HepG2 (cell line): Measurements from ENCODE around the gene SLX4. TPM values are rescaled to one million over a fixed set of nuclear protein-coding genes. Genes with fewer than 3 reads are reported as not detected.

Experiments used
- AGO2 ChIP-seq: fragments of 200-400 bp; formaldehyde crosslinking; optimal IDR thresholded peaks from 2 replicates; pipeline ENCODE3; 2017; ENCODE audit warnings: mild to moderate bottlenecking, low read depth, low read length, moderate library complexity
- KLF13 ChIP-seq: sonication (generic); formaldehyde crosslinking; IDR thresholded peaks from 2 replicates; pipeline ENCODE4 v1.4.0; 2020; ENCODE audit warnings: mild to moderate bottlenecking, missing genetic modification reagents
- MYC ChIP-seq: sonication (generic); formaldehyde crosslinking; IDR thresholded peaks from 2 replicates; pipeline ENCODE4 v1.9.0; 2021; ENCODE audit warnings: missing genetic modification reagents, borderline replicate concordance
- NCOR1 ChIP-seq: fragments of 200-600 bp; sonication (generic); IDR thresholded peaks from 2 replicates; pipeline ENCODE4 v1.7.0; 2017; ENCODE audit warnings: antibody characterized with exemption, low read length, borderline replicate concordance
- PAX8 ChIP-seq: sonication (generic); formaldehyde crosslinking; IDR thresholded peaks from 2 replicates; pipeline ENCODE4 v1.8.0; 2022; ENCODE audit warnings: mild to moderate bottlenecking, missing genetic modification reagents, borderline replicate concordance
- POLR2A ChIP-seq, 2 experiments: IDR thresholded peaks; 2 replicates each; pipeline ENCODE4 v1.6.1; 2011; ENCODE audit warnings: low read depth in 2 of 2, low read length in 2 of 2, mild to moderate bottlenecking in 1 of 2, moderate library complexity in 1 of 2; ENCODE audit not compliant: insufficient read depth in 1 of 2
- PPARG ChIP-seq: conservative IDR thresholded peaks from 2 replicates; pipeline ENCODE4 v1.6.1; 2016; ENCODE audit warnings: missing biosample characterization, missing genetic modification reagents
- RBM22 ChIP-seq: fragments of 200-400 bp; formaldehyde crosslinking; optimal IDR thresholded peaks from 2 replicates; pipeline ENCODE3; 2017; ENCODE audit warnings: mild to moderate bottlenecking, low read length, moderate library complexity
- SIN3A ChIP-seq: IDR thresholded peaks from 2 replicates; pipeline ENCODE4 v1.6.1; 2011; ENCODE audit warnings: low read depth, mild to moderate bottlenecking, control low read depth, low read length, borderline replicate concordance
- SIX1 ChIP-seq: sonication (generic); formaldehyde crosslinking; IDR thresholded peaks from 2 replicates; pipeline ENCODE4 v1.4.0; 2020; ENCODE audit warnings: missing genetic modification reagents, borderline replicate concordance
- TEAD2 ChIP-seq: sonication (generic); formaldehyde crosslinking; IDR thresholded peaks from 2 replicates; pipeline ENCODE4 v1.9.0; 2021; ENCODE audit warnings: missing genetic modification reagents
- ZEB1 ChIP-seq: IDR thresholded peaks from 2 replicates; pipeline ENCODE4 v1.6.1; 2012; ENCODE audit warnings: mild to moderate bottlenecking, low read depth, inconsistent platforms; ENCODE audit not compliant: insufficient replicate concordance
- ZNF367 ChIP-seq: sonication (generic); formaldehyde crosslinking; IDR thresholded peaks from 2 replicates; pipeline ENCODE4 v1.4.0; 2020; ENCODE audit warnings: missing genetic modification reagents, borderline replicate concordance
- ZNF687 ChIP-seq: sonication (generic); formaldehyde crosslinking; IDR thresholded peaks from 2 replicates; pipeline ENCODE4 v1.5.1; 2020; ENCODE audit warnings: mild to moderate bottlenecking, missing genetic modification reagents, moderate library complexity
- ZSCAN29 ChIP-seq: sonication (generic); formaldehyde crosslinking; conservative IDR thresholded peaks from 2 replicates; pipeline ENCODE4 v1.4.0; 2020; ENCODE audit warnings: mild to moderate bottlenecking, missing genetic modification reagents
- polyA plus RNA-seq, 8 experiments: library from polyadenylated mRNA; depleted of rRNA in 3 of 8; stranded (reverse) in 7 of 8; unstranded in 1 of 8; fragments of >200 nt; fragmentation: Illumina TruSeq in 4 of 8; extraction: Trizol in 4 of 8; gene quantifications; 2 replicates each; pipeline versions ENCODE4 v1.2.1 to v1.2.3, GENCODE V29; 2011 to 2016; ENCODE audit warnings: low read depth in 4 of 8, missing spikeins in 1 of 8, mixed read lengths in 1 of 8; ENCODE audit not compliant: insufficient read depth in 1 of 8
- total RNA-seq, 5 experiments: library from RNA; depleted of rRNA; stranded (reverse); fragments of >200 nt; fragmentation: Illumina TruSeq; extraction: Trizol; gene quantifications; 2 replicates each; pipeline ENCODE4 v1.2.3, GENCODE V29; 2016; ENCODE audit warnings: low read depth in 1 of 5
- TF ChIP-seq, protein P1 (sequence below): sonication (generic); formaldehyde crosslinking; IDR thresholded peaks from 2 replicates; pipeline ENCODE4 v1.5.1; 2020; ENCODE audit warnings: missing genetic modification reagents, mild to moderate bottlenecking, borderline replicate concordance
- TF ChIP-seq, protein P2 (sequence below): sonication (generic); formaldehyde crosslinking; IDR thresholded peaks from 2 replicates; pipeline ENCODE4 v1.4.0; 2020; ENCODE audit warnings: missing genetic modification reagents; ENCODE audit errors: not compliant biosample characterization
- TF ChIP-seq, protein P3 (sequence below): IDR thresholded peaks from 2 replicates; pipeline ENCODE4 v1.4.0; 2020; ENCODE audit warnings: mild to moderate bottlenecking, missing genetic modification reagents

Gene SLX4
- total and polyA plus RNA-seq, 2 of the 13 experiments (the other 11 are each of a cell fraction or from before 2014, with no cell fraction given), result 1.1 to 3.6 TPM

DNA sequence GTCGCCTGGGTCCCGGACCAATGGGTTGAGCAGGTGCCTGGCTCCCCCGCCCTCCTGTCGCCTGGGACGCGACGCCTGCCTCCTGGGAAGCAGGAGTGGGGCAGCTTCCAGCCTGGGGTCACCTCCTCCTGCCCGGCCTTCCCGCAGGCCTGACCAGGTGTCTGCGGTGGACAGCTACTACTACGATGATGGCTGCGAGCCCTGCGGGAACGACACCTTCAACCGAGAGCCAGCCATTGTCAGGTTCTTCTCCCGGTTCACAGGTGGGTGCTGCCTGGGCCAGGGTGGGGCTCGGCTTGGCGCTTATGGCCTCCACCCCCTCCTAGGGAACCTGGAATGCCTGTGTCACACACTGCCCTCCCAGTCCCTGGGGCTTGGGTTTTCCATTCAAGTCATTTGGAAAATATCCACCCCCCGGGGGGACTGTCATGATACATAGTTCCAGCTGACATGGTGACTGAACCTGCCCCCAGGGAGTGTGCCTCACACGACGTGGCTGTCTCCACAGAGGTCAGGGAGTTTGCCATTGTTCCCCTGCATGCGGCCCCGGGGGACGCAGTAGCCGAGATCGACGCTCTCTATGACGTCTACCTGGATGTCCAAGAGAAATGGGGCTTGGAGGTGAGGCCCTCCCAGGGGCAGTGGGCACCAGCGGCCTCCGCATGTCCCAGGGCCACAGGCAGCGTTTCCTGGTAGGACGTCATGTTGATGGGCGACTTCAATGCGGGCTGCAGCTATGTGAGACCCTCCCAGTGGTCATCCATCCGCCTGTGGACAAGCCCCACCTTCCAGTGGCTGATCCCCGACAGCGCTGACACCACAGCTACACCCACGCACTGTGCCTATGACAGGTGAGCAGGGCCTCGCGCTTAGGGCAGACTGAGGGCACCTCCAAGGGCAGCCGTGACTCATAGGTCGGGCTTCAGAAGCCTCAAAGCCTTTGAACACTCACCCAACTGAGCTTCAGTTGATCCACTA, 45.4 kb upstream of the SLX4 start (continued):
- TF ChIP-seq POLR2A (IDR thresholded peaks at IDR 0.05; ENCODE audit: insufficient read depth in 1 of 2, low read depth in 2 of 2, low read length in 2 of 2), result peak in 1 of 2 experiments; percentile 18; a peak in 1 of 4 replicates
- no peak for TF ChIP-seq ZEB1
- TF ChIP-seq ZNF367, result no peak
- TF ChIP-seq, protein P1, sequence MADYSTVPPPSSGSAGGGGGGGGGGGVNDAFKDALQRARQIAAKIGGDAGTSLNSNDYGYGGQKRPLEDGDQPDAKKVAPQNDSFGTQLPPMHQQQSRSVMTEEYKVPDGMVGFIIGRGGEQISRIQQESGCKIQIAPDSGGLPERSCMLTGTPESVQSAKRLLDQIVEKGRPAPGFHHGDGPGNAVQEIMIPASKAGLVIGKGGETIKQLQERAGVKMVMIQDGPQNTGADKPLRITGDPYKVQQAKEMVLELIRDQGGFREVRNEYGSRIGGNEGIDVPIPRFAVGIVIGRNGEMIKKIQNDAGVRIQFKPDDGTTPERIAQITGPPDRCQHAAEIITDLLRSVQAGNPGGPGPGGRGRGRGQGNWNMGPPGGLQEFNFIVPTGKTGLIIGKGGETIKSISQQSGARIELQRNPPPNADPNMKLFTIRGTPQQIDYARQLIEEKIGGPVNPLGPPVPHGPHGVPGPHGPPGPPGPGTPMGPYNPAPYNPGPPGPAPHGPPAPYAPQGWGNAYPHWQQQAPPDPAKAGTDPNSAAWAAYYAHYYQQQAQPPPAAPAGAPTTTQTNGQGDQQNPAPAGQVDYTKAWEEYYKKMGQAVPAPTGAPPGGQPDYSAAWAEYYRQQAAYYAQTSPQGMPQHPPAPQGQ (CRISPR knock-in tag), result no peak
- no peak for TF ChIP-seq KLF13 (CRISPR knock-in tag)
- TF ChIP-seq, protein P2, sequence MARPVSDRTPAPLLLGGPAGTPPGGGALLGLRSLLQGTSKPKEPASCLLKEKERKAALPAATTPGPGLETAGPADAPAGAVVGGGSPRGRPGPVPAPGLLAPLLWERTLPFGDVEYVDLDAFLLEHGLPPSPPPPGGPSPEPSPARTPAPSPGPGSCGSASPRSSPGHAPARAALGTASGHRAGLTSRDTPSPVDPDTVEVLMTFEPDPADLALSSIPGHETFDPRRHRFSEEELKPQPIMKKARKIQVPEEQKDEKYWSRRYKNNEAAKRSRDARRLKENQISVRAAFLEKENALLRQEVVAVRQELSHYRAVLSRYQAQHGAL (CRISPR knock-in tag), result no peak
- TF ChIP-seq ZNF687, result peak; percentile 22; the same call in 1 of the 2 replicates
- no peak for TF ChIP-seq ZSCAN29 (CRISPR knock-in tag)
- no peak for TF ChIP-seq NCOR1
- no peak for TF ChIP-seq SIN3A
- TF ChIP-seq TEAD2 (CRISPR knock-in tag), result no peak
- peak; percentile 55 for TF ChIP-seq RBM22
- TF ChIP-seq AGO2, result peak; percentile 51
- TF ChIP-seq PPARG (CRISPR knock-in tag), result no peak
- no peak for TF ChIP-seq MYC (CRISPR knock-in tag)
- TF ChIP-seq PAX8 (CRISPR knock-in tag), result no peak
- TF ChIP-seq, protein P3, sequence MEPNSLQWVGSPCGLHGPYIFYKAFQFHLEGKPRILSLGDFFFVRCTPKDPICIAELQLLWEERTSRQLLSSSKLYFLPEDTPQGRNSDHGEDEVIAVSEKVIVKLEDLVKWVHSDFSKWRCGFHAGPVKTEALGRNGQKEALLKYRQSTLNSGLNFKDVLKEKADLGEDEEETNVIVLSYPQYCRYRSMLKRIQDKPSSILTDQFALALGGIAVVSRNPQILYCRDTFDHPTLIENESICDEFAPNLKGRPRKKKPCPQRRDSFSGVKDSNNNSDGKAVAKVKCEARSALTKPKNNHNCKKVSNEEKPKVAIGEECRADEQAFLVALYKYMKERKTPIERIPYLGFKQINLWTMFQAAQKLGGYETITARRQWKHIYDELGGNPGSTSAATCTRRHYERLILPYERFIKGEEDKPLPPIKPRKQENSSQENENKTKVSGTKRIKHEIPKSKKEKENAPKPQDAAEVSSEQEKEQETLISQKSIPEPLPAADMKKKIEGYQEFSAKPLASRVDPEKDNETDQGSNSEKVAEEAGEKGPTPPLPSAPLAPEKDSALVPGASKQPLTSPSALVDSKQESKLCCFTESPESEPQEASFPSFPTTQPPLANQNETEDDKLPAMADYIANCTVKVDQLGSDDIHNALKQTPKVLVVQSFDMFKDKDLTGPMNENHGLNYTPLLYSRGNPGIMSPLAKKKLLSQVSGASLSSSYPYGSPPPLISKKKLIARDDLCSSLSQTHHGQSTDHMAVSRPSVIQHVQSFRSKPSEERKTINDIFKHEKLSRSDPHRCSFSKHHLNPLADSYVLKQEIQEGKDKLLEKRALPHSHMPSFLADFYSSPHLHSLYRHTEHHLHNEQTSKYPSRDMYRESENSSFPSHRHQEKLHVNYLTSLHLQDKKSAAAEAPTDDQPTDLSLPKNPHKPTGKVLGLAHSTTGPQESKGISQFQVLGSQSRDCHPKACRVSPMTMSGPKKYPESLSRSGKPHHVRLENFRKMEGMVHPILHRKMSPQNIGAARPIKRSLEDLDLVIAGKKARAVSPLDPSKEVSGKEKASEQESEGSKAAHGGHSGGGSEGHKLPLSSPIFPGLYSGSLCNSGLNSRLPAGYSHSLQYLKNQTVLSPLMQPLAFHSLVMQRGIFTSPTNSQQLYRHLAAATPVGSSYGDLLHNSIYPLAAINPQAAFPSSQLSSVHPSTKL (CRISPR knock-in tag), result no peak
- TF ChIP-seq SIX1, result no peak
